ENCODE results near the gene HAL.

GRCh38 chr12:95998611-95999286 lies 2.6 kb upstream of the HAL start:
- TF ChIP-seq ZFX (IDR thresholded peaks at IDR 0.05) (no peak), CTCF (conservative IDR thresholded peaks at IDR 0.05) (peak; percentile 77)
